NCI-H1930 (cell line): Measurements from ENCODE around the gene VAC14.
"Not testable (repeated sequence)": the region's sequence is repeated elsewhere in the genome, so short reads cannot be mapped to it uniquely, and the experiment has no call there.

Source experiments
- DNase-seq, 2 experiments: peaks; one replicate each; lab custom pipeline; 2025; lab: John Stamatoyannopoulos, UW

Gene VAC14

DNA sequence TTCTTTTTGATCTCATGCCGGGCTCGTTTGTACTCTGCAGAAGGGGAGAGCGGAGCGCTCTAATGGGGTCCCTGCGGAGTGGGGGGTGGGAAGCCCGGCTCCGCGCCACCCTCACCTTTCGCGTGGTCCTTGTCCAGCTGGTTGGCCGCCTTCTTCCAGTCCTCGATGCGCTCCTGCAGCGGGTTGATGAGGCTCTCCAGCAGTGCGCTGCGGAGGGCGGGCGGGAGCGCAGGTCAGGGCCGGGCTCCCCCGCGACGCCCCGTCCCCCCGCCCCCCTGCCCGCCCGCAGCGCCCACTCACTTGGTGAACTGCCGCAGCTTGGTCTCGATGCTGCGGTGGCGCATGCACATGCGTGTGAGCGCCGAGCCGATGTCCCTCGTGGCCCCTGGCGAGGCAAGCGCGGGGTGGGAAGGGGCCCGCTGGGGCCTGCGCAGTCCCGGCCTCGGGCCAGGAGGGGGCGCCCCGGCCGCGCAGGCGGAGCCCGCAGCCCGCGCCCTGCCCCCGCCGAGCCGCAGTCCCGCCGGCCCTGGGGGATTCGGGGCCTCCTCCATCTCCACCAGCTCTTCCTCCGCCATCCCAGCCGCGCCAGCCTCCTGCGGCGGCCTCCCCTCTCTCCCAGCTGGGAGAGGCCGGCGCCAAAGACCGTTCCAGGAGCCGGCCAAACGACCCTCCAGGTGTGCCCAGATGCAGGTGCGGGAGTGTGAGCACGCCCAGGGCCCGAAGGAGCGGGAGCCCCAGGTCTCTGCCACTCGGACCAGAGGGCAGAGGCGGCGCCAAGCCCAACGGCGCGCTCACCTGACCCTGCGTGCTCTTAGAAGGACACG is 121.1 kb downstream of the VAC14 start:
- DNase-seq, result no peak

- DNase-seq, result no peak
Observed at GRCh38 chr16:70678898-70679670, 121.9 kb downstream of the VAC14 start.

DNA sequence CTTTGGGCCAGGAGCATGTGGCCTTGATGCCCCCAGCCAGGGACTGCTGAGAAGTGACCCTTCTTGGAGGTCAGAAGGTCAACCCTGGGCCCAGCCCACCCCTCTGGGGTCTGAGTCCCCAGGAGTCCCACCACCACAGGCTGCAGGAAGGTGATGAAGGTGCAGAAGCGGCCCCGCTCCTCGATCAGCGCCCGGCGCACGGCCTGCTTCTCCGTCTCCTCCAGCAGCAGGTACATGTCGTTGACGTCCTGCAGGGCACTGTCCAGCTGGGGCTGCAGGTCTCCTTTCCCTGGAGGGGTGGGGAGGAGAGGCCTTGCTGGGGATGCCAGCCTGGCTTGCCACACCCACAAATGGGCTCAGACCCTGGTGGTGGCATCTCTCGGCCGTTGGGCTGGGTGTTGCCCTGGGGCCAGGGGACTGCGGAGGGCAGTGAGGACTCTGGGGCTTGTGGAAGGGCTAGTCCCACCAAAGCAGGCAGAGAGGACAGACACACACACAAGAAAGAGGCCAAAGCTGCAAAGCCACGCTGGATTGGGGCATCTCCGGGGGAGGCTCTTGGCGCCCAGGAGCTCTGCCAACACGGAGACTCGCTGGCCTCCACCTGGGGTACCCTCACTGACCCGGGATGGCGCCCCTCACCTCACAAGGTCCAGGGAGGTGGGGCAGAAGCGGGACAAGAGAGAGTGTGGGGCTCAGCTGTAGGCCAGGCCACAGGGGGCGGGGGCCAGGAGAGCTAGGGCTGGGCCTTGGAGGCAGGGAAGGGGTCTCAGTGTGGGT is 122.6 kb downstream of the VAC14 start:
- no peak for DNase-seq

- DNase-seq, result no peak
Observed at GRCh38 chr16:70677499-70678120, 123.3 kb downstream of the VAC14 start.

GRCh38 chr16:70676675-70677498 is 124.1 kb downstream of the VAC14 start:
- no peak for DNase-seq

DNA sequence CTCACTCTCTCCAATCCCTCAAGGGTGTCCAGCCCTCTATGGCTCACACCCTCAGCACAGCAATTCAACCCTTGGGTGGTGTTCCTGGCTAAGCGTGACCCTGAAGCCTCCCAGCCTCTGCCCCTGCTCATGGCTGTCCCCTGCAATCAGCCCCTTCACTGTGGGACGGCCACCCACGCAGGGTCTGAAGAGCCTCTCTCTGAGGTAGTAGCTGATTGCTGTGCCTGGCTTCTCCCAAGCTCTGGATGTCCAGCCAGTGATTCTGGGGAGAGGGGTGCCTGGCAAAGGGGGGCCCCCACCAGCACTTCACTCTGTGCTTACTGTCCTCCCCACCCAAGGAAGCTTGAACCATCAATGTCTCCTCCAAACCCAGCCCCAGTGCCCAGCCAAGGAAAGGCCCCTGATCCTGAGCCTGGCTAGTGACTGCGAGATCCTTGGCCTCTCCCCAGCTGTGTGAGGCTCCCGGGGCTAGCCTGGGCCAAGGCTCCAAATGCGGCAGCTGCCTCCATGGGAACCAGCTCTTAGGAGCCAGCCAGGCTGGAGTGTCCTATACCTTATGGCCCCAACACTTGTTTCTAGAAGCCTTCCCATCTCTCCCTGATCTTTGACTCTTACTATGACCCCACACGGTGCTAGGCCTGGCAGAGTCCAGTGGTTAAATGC is 125.0 kb downstream of the VAC14 start:
- DNase-seq, result no peak

DNA sequence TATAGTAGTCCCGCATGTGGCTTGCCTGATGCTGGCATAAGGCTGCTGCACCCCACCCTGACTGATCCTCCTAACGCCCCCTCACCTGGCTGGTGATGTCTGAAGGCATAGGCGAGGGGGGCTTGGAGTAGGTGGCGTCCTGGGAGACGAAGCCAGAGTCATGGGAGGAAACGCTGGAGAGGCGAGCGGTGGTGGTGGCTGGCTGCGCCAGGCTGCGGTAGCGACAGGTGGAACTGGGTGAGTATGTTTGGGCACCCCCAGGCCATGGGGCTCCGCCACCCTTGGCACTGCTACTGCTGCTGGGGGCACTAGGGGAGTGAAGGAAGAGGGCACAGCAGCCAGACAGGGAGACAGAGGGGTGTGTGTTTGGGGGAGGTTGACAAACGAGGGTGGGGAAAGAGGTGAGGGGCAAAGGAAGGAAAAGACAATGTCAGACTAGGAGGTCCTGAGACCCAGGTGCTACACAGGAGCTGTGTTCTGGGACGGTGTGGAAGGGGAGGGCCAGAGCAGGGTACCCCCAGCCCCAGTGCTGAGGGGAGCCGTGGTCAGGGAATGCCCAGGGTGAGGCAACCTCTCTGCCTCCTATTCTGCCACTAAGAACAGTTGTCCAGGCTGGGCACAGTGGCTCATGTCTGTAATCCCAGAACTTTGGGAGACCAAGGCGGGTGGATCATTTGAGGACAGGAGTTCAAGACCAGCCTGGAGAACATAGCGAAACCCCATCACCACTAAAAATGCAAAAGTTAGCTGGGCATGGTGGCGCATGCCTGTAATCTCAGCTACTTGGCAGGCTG is 126.5 kb downstream of the VAC14 start:
- DNase-seq, result no peak

DNA sequence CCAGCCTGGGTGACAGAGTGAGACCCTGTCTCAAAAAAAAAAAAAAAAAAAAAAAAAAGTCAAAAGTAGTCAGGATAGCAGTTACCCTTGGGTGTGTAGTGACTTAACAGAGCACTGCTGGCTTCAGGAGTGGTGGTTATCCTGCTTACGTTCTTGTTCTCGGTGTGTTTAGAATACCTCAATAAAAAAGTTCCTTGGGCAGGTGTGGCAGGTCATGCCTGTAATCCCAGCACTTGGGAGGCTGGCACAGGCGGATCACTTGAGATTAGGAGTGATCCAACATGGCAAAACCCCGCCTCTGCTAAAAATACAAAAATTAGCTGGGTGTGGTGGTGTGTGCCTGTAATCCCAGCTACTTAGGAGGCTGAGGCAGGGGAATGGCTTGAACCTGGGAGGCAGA is 130.0 kb downstream of the VAC14 start:
- not testable (repeated sequence) for DNase-seq

GRCh38 chr16:70670175-70670574 is 130.8 kb downstream of the VAC14 start:
- DNase-seq, result no peak

DNA sequence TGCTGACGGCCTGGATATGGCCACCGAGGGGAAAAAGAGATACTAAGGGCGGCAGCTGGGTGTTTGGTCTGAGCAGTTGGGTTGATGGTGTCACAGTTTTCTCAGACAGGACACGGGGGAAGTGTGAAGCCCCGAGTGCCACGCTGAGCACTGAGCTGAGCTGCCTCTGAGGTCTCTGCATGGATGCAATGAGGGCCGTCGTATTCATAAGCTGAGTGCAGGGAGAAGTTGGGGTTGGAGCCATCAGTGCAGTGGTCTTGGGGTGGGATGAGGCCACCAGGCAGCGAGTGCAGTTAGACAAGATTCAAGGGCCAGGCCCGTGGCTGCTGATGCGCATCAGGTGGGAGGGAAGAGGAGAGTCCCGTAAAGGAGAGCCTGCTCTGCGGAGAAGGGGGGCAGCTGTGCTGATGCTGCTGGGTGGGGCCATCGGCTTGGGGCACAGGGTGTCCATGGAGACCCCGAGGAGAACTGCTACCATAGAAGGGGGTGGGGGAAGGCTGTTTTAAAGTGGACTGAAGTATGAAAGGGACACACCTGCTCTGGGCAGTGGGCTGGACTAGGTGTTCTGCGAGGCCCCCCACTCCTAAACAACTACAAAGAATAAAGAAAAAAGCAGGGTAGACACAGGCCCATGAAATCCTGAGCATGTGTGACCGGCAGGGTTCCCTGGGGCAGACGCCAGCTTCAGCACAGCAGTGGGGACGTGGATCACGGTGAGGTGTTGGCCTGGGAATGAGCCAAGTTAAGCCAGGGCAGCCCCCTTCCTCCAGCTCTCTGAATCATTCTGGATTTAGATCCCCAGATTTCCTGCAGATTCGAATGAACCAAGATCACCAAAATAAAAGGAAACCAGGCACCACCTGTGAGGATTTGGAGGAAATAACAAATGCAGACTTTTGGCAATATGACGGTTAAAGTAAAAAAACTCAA is 134.9 kb downstream of the VAC14 start:
- no peak for DNase-seq

DNA sequence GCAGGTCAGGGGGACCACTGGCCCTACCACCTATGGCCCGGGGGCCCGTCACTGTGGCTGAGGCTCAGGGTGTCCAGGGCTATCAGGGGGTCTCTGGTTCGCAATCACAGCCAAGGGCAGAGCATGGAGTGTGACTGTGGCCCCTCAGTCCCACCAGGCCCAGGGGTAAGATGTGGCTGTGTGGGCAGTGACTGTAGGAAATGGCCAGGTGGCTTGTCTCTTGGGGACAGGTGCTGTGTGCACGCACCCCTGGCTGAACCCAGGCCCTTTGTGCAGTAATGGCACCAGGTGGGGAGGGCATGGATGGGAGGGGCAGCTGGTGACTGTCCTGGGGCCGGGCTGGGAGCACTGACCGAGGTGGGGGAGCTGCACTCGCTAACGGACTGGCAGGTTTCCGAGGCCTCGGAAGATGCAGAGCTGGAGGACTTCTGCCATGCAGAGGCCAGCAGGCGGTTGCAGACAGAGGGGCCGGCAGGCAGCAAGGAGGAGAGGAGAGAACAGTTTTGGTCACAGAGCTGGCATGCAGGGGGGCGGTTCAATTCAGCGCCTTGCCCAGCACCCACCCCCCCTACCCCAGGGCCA is 135.8 kb downstream of the VAC14 start:
- DNase-seq, result no peak

GRCh38 chr16:70664325-70665112 is 136.4 kb downstream of the VAC14 start:
- no peak for DNase-seq

DNA sequence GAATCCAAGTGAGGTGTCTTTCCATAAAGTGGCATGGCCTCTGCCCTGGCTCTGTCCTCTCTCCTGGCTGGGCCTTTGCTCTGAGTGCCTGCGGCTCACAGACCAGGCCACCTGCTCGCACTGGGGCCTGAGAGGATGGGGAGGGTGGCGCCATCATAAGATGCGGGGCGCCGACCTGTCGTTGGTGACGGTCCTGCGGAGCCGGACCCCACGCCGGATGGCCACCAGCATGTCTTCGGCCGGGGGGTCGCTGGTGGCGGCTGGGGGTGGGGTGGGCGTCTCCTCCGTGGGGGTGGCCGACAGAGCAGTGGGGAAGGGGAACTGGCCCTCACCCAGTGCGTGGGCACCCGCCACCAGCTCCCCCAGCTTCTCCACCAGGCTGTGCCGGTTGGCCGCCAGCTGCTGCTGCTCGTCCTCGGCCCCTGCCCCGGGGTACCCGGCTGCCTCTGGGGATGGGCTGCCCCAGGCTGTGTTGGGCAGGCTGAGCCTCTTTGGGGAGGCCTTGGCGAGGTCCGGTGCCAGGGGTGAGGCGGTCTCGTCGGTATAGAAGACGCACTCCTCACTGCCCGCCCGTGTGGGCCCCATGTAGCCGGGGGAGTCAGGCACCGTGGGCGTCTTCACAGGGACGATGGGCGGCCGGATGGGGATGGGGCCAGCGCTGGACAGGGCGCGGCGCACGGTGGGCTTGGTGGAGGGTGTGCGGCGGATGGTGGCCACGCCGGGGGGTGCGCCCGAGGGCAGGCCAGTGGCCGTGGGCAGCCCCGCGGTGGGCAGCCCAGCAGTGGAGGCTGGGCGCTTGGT is 137.2 kb downstream of the VAC14 start:
- DNase-seq, result no peak

DNA sequence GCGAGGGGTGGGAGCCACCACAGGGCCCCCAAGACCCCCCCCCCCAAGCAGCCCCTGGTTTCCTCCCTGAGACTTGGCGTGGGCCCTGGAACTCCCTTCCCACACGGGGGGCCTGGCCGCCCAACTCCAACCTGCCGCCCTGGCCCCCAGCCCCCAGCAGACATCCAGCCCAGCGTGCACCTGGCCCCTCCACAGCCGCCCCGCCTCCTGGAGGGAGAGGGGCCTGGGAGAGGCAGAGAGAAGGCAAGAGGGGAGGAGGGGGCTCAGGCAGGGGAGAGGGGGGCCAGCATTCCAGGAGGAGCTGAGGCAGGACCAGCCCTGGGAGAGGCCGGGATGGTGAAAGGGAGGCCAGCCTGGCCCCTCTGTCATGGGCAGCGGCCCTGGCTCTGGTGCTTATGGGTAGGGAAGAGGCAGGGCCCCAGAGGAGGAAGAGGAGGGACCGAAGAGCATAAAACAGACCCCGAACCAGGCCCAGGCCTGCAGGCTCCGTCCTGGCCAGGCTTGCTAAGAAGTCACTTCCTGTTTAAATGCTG is 137.9 kb downstream of the VAC14 start:
- no peak for DNase-seq

DNA sequence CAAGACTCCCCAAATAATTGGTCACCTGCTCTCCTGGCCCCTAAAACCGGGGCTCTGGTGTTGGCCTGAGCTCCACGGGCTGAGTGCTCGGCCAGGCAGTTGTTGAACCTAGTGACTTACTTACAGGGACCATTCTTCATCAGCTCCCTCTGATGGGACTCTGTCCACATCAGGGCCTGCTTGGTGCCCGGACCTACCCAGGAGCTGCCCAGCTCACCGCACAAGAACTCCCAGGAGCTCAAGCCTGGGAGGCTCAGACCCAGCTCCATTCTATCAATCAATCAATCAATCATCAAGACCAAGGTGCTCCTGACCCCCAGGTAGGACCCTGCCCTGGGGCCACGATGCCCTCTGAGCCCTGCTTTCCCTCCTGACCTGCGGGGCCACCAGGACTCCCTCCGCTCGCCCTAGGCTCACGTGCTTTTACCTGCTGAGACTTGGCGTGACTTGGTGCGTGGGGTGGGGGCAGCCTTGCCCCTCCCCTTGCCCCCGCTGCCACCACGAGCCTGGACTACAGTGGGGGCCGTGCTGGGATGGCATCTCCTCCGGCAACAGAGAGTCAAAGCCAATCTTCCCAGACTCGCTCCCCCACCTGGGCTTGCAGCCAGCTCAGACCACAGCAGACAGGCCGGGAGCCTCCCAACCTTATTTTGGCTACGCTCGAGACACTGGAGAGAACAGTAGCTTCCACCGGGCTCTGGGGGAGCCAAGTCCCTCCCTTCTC is 138.9 kb downstream of the VAC14 start:
- no peak for DNase-seq

GRCh38 chr16:70661534-70661917 is 139.4 kb downstream of the VAC14 start:
- no peak for DNase-seq
